Epithelial cell of alveolus of lung (primary cell): ENCODE results near the gene KBTBD8. TPM values are rescaled to one million over a fixed set of nuclear protein-coding genes. Genes with fewer than 3 reads are reported as not detected.

Experiments used
- total RNA-seq: library from RNA; depleted of rRNA; stranded (reverse); fragments of >200 nt; gene quantifications from 2 replicates; pipeline ENCODE4 v1.2.1, GENCODE V29; 2015

The KBTBD8 gene, protein sequence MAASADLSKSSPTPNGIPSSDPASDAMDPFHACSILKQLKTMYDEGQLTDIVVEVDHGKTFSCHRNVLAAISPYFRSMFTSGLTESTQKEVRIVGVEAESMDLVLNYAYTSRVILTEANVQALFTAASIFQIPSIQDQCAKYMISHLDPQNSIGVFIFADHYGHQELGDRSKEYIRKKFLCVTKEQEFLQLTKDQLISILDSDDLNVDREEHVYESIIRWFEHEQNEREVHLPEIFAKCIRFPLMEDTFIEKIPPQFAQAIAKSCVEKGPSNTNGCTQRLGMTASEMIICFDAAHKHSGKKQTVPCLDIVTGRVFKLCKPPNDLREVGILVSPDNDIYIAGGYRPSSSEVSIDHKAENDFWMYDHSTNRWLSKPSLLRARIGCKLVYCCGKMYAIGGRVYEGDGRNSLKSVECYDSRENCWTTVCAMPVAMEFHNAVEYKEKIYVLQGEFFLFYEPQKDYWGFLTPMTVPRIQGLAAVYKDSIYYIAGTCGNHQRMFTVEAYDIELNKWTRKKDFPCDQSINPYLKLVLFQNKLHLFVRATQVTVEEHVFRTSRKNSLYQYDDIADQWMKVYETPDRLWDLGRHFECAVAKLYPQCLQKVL
- total RNA-seq, result 0.48 and 1.8 TPM in 2 replicates

DNA sequence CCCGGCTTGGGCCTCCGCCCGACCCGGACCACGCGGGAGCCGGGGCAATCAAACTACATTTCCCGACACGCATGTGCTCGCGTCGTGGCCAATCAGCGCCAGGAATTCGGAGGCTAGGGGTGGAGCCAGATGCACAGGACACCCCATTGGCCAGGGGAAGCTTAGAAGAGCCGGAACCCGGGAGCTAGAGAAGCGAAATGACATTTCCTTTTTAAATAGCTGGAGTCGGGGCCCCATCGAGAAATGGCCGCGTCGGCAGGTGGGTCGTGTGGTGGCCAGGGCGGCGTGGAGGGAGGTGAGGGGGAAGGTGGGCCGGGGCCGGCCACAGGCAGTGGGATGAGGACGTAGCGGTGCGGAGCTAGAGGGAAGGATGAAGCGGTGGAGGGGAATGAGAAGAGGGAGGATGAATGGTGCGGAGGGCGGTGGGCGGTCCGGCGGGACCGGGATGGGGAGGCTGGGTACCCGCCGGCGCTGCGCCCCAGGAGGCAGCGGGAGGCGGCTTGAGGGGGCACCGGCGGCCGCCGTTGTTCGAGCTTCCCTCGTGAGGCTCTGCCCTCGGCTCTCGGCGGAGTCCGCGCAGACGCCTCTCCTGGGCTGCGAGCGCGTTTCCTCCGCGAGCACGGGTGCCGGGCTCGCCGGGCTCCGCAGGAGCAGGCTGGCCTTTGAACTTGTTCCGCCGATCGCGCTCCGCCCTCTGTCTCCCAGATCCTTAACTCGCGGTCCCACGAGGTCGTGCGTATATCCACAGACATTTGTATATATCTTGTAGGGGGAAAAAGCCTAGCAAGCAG is at the start of gene KBTBD8:
Gene KBTBD8 (plus strand): TSS at position 195 of the 791 bp plus-strand sequence. CDS start 49 bp downstream, at position 244.

